Measurements from ENCODE around the gene SHISAL1.

The SHISAL1 gene

GRCh38 chr22:44276041-44276440 is 36.7 kb downstream of the SHISAL1 start:
- no peak for DNase-seq

GRCh38 chr22:44275631-44275995 is 37.1 kb downstream of the SHISAL1 start:
- no peak for DNase-seq

GRCh38 chr22:44274918-44275630 is 37.7 kb downstream of the SHISAL1 start:
- no peak for DNase-seq

GRCh38 chr22:44273175-44273574 is 39.6 kb downstream of the SHISAL1 start:
- DNase-seq: no peak

GRCh38 chr22:44272401-44272771 is 40.4 kb downstream of the SHISAL1 start:
- no peak for DNase-seq

- no peak for DNase-seq
Observed at GRCh38 chr22:44271732-44272400, 40.9 kb downstream of the SHISAL1 start.

- no peak for DNase-seq
Observed at GRCh38 chr22:44271010-44271500, 41.7 kb downstream of the SHISAL1 start.

GRCh38 chr22:44270556-44270880 is 42.2 kb downstream of the SHISAL1 start:
- DNase-seq: no peak

GRCh38 chr22:44269757-44270555 is 42.8 kb downstream of the SHISAL1 start:
- no peak for DNase-seq

- DNase-seq: no peak
Observed at GRCh38 chr22:44269117-44269498, 43.6 kb downstream of the SHISAL1 start.

GRCh38 chr22:44268431-44269116 is 44.2 kb downstream of the SHISAL1 start:
- no peak for DNase-seq

GRCh38 chr22:44267856-44268255 is 44.9 kb downstream of the SHISAL1 start:
- no peak for DNase-seq

- no peak for DNase-seq
Observed at GRCh38 chr22:44266796-44267760, 45.7 kb downstream of the SHISAL1 start.

- no peak for DNase-seq
Observed at GRCh38 chr22:44263547-44263946, 49.2 kb downstream of the SHISAL1 start.

GRCh38 chr22:44261861-44262595 is 50.7 kb downstream of the SHISAL1 start:
- no peak for DNase-seq

GRCh38 chr22:44261164-44261860 is 51.4 kb downstream of the SHISAL1 start:
- DNase-seq: no peak

- DNase-seq: no peak
Observed at GRCh38 chr22:44260216-44261035, 52.3 kb downstream of the SHISAL1 start.

- DNase-seq: no peak
Observed at GRCh38 chr22:44259366-44260215, 53.2 kb downstream of the SHISAL1 start.

All from activated CD4-positive, alpha-beta T cell treated with anti-CD3 and anti-CD28 coated beads for 1 hour (primary cell).